ENCODE data around the gene PBXIP1. TPM values are rescaled to one million over a fixed set of nuclear protein-coding genes. Genes with fewer than 3 reads are reported as not detected.
A peak's percentile ranks its signal among the peaks of the same experiment; 100 is the strongest.

PBXIP1 gene
- total and polyA plus RNA-seq, 2 of the 13 experiments (the other 11 are each of a cell fraction or from before 2014, with no cell fraction given) = 16.3 to 31.9 TPM

GRCh38 chr1:154906621-154907081, 49.2 kb downstream of the PBXIP1 start (continued):
- TF ChIP-seq ZNF687 (CRISPR knock-in tag; IDR thresholded peaks at IDR 0.05) = peak; percentile 28; the same call in 1 of the 2 replicates
- no peak for TF ChIP-seq THYN1 (CRISPR knock-in tag; IDR thresholded peaks at IDR 0.05; ENCODE audit: borderline replicate concordance, low read depth)
- no peak for TF ChIP-seq ZBTB4 (CRISPR knock-in tag; IDR thresholded peaks at IDR 0.05; ENCODE audit: borderline replicate concordance)
- TF ChIP-seq, protein P1, sequence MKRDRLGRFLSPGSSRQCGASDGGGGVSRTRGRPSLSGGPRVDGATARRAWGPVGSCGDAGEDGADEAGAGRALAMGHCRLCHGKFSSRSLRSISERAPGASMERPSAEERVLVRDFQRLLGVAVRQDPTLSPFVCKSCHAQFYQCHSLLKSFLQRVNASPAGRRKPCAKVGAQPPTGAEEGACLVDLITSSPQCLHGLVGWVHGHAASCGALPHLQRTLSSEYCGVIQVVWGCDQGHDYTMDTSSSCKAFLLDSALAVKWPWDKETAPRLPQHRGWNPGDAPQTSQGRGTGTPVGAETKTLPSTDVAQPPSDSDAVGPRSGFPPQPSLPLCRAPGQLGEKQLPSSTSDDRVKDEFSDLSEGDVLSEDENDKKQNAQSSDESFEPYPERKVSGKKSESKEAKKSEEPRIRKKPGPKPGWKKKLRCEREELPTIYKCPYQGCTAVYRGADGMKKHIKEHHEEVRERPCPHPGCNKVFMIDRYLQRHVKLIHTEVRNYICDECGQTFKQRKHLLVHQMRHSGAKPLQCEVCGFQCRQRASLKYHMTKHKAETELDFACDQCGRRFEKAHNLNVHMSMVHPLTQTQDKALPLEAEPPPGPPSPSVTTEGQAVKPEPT (CRISPR knock-in tag; IDR thresholded peaks at IDR 0.05; ENCODE audit: low read depth) = 0 out of 2 replicates have a peak, but pooled peaks have one; percentile 46
- TF ChIP-seq, protein P2, sequence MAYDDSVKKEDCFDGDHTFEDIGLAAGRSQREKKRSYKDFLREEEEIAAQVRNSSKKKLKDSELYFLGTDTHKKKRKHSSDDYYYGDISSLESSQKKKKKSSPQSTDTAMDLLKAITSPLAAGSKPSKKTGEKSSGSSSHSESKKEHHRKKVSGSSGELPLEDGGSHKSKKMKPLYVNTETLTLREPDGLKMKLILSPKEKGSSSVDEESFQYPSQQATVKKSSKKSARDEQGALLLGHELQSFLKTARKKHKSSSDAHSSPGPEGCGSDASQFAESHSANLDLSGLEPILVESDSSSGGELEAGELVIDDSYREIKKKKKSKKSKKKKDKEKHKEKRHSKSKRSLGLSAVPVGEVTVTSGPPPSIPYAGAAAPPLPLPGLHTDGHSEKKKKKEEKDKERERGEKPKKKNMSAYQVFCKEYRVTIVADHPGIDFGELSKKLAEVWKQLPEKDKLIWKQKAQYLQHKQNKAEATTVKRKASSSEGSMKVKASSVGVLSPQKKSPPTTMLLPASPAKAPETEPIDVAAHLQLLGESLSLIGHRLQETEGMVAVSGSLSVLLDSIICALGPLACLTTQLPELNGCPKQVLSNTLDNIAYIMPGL (CRISPR knock-in tag; IDR thresholded peaks at IDR 0.05; ENCODE audit: borderline replicate concordance in 1 of 2, low read depth in 1 of 2) = 0 out of 4 replicates have a peak, but pooled peaks have one; percentile 24 to 43
- 0 out of 2 replicates have a peak, but pooled peaks have one; percentile 29 for TF ChIP-seq NFKBIZ (CRISPR knock-in tag; IDR thresholded peaks at IDR 0.05)
- TF ChIP-seq ZBTB44 (CRISPR knock-in tag; IDR thresholded peaks at IDR 0.05) = no peak
- no peak for TF ChIP-seq NKX3-1 (CRISPR knock-in tag; IDR thresholded peaks at IDR 0.05)
- TF ChIP-seq, protein P3, sequence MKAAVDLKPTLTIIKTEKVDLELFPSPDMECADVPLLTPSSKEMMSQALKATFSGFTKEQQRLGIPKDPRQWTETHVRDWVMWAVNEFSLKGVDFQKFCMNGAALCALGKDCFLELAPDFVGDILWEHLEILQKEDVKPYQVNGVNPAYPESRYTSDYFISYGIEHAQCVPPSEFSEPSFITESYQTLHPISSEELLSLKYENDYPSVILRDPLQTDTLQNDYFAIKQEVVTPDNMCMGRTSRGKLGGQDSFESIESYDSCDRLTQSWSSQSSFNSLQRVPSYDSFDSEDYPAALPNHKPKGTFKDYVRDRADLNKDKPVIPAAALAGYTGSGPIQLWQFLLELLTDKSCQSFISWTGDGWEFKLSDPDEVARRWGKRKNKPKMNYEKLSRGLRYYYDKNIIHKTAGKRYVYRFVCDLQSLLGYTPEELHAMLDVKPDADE (CRISPR knock-in tag; IDR thresholded peaks at IDR 0.05) = no peak
- no peak for TF ChIP-seq ZNF331 (CRISPR knock-in tag; IDR thresholded peaks at IDR 0.05)
- no peak for TF ChIP-seq NBN (conservative IDR thresholded peaks at IDR 0.05)
- TF ChIP-seq, protein P4, sequence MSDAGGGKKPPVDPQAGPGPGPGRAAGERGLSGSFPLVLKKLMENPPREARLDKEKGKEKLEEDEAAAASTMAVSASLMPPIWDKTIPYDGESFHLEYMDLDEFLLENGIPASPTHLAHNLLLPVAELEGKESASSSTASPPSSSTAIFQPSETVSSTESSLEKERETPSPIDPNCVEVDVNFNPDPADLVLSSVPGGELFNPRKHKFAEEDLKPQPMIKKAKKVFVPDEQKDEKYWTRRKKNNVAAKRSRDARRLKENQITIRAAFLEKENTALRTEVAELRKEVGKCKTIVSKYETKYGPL (CRISPR knock-in tag; IDR thresholded peaks at IDR 0.05) = no peak
- TF ChIP-seq ZSCAN31 (CRISPR knock-in tag; IDR thresholded peaks at IDR 0.05; ENCODE audit: low read depth) = 0 out of 2 replicates have a peak, but pooled peaks have one; percentile 21
